Lower leg skin (tissue), 3 donors: ENCODE measurements around the gene PPP1R15A.

Experiments
- POLR2A ChIP-seq, 2 donors: fragments of 450-650 bp; IDR thresholded peaks; one replicate each; pipeline ENCODE4 v1.6.1; 2016 to 2017; ENCODE audit warnings: antibody characterized with exemption in 2 of 2, mild to moderate bottlenecking in 1 of 2, moderate library complexity in 1 of 2
- TF ChIP-seq, protein P1 (sequence below), 3 donors: fragments of 450-650 bp; IDR thresholded peaks; one replicate each; pipeline ENCODE4 v1.5.1; 2016; ENCODE audit warnings: antibody characterized with exemption in 3 of 3, mild to moderate bottlenecking in 3 of 3, moderate library complexity in 2 of 3

DNA sequence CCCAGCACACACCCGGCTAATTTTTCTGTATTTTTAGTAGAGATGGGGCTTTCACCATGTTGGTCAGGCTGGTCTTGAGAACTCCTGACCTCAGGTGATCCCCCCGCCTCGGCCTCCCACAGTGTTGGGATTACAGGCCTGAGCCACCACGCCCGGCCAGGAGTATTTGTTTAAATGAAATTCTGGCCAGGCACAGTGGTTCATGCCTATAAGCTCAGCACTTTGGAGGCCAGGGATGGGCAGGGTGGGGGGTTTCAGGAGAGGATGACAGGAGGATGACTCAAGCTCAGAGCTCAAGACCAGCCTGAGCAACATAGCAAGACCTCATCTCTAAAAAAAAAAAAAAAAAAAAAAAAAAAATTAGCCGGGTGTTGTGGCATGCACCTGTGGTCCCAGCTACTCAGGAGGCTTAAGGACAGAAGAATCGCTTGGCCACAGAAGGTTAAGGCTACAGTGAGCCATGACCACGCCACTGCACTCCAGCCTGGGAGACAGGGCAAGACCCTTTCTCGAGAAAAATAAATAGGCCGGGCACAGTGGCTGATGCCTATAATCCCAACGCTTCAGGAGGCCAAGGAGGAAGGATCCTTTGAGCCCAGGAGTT is 53.1 kb downstream of the PPP1R15A start:
- TF ChIP-seq, protein P1, sequence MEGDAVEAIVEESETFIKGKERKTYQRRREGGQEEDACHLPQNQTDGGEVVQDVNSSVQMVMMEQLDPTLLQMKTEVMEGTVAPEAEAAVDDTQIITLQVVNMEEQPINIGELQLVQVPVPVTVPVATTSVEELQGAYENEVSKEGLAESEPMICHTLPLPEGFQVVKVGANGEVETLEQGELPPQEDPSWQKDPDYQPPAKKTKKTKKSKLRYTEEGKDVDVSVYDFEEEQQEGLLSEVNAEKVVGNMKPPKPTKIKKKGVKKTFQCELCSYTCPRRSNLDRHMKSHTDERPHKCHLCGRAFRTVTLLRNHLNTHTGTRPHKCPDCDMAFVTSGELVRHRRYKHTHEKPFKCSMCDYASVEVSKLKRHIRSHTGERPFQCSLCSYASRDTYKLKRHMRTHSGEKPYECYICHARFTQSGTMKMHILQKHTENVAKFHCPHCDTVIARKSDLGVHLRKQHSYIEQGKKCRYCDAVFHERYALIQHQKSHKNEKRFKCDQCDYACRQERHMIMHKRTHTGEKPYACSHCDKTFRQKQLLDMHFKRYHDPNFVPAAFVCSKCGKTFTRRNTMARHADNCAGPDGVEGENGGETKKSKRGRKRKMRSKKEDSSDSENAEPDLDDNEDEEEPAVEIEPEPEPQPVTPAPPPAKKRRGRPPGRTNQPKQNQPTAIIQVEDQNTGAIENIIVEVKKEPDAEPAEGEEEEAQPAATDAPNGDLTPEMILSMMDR (IDR thresholded peaks at IDR 0.05) = no peak
- no peak for TF ChIP-seq POLR2A (IDR thresholded peaks at IDR 0.05)
